ENCODE results near the gene GNG4.

GNG4 gene

DNA sequence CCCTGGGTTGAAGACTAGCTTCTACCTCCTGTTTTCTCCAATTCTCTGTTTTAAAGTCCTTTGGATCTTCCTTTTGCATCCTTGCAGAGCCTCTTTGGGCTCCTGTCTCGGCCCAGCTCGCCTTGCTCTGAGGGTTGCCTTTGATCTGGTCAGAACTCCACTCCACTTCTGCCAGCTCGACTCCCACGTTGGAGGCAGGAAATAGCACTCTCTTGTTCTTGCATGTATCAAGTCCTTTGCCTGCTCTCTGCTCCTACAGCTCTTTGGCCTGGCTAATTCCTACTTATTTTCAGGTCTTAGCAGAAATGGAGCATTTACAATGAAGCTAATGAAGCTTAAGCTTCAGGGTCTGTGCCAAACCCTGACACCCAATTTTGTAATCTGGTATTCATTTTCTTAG is 124.3 kb downstream of the GNG4 start:
- DNase-seq, result no peak

DNA sequence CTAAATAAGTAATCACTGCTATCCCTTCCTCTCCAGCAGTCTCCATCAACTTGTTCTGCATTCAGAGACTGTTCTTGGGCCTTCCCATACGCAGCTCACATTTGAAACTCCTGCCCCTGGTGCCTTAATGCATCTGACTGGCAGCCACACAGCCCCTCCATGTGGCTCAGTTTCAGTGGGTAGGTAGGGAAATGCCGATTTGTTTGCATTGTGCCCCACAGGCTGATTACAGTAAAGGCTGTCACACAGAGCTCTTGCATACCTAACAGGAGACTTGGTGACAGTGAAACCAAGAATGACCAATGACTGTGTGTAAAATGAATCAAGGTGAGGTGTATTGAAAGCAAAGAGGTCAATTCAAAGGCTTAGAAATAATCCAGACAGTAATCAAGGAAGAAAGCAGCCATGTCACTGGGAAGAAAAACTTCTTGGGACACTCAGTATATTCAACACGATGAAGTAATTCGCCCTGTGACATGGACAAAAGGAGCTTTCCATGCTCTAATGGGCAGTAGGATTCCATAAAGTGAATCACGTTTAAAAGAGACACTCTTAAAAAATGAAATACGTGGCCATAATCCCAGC is 132.6 kb downstream of the GNG4 start:
- DNase-seq, result no peak

DNA sequence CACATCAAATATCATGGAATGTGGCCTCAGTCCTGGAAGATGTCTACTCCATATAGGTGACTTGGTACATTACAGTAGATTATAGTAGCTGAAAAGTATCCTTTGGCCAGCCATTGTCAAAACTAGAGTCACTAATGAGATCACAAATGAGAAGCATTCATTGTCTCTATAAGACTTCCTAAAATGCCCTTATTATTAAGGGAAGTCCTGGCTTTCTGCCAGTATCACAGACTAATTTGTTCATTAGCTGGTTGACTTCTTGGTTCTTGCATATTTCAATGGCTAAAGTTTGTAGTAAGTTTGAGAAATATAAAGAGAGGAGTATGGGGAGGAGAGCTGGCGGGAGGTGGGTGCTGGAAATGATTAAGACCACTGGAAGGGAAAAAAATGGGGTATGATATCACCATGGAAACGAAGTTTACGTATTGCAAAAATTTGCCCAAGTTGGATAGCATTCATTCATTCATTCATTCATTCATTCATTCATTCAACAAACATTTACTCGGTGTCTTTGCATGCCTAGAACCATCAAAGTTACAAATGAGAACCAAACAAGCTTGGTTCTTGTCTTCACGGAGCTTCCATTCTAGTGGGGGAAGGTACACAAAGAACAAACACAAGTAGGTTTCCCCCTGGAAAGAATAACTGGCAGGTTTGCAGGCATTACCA is 133.6 kb downstream of the GNG4 start:
- DNase-seq, result no peak

DNA sequence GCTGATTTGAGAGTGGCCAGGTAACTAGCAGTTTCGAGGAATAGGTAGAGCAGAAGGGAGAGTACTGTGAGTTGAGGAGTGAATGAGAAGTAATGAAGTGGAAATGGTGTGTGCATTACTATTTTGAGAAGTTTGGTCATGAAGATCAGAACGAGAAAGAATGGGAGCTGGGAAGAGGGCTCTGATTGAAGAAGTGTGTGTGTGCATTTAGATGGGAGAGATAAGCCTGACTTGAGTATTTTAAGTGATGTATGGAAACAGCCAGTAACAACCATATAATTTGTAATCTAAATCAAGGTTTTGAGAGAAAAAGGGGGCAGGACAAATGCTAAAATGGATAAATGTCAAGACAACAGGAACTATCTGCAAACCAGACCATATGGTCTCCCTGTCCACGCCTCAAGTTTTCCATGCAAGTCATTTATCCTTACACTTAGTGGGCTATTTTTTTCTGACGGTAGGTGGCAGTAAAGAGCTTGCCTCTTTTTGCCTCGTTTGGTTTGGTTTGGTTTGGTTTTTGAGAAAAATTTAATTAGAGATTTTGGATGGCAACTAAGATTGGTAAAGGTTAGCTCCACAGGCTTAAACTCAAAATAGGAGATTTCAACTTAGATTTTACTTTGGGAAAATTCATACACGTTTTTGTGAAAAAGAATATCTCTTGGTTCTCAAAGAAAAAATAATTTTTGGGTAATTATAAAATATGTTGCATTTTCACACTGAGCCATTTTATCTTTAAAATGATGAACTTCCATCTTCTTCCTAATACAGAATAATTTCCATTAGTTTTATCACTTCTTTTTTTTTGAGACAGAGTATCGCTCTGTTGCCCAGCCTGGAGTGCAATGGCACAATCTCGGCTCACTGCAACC is 135.9 kb downstream of the GNG4 start:
- DNase-seq, result peak; percentile 8

DNA sequence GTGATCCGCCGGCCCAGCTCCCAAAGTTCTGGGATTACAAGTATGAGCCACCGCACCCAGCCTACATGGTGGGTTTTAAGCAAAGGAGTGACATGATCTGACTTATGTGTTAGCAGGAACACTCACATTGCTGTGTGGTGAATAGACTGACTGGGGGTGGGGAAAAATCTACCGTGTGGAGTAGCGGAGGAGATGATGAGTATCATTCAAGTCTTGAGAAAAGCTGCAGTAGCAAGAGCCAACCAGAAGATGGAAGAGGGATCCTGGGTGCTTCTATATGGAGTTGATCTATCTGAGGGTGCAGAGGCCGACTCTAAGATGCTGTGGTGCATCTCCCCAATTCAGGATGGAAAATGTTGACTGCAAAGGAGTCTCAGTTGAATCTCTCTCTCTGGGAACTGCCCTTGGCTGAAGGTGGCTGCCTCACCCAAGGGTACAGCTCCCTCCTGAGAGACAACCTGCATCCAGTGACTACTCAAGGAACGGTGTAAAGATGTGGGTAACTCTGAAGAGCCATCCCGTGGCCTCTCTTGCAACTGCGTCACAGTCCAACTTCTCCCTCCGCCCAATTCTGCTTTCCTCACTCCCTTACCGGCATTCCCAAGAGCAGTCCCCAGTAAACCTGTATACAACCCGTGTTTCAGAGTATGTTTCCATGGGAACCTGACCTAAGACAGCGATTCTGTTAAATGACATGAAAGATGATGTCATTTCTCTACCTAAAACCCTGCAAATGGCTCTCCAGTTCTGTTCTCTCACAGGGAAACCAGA is 137.9 kb downstream of the GNG4 start:
- no peak for DNase-seq

DNA sequence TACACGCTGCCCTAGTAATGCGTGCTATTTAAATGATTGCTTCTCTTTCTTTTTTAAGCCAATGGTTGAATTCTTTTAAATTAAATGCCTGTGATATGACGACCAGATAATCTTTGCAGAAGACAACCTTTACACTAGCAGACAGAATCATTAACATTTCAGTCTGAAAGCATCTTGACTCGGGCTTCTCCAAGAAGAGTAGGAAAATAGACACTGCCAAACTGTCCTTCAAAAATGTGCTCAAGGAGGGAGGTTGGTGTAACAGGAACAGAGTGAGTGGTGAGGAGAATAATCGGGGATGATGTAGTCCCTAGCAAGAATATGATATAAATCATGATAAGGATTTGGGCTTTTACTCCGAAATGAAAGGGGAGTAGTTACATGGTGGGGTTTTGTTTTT is 138.8 kb downstream of the GNG4 start:
- no peak for DNase-seq

DNA sequence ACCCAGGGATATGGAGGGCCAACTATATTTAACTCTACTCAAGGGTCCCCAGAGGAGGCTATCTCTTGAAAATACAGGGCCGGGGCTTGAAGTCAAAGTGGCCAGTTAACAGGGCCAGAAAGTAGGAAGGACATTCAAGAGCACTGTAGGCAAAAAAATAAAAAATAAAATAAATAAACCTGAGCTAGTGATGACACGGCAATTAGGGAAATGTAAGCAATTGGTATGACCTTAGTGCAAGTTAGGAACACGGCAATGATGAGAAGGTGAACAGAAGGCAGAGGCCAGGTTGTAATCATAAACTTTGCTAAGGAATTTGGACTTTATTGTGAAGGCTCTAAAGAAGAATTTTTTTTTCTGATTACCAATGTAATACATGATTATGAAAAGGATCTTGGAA is 142.0 kb downstream of the GNG4 start:
- DNase-seq, result no peak

DNA sequence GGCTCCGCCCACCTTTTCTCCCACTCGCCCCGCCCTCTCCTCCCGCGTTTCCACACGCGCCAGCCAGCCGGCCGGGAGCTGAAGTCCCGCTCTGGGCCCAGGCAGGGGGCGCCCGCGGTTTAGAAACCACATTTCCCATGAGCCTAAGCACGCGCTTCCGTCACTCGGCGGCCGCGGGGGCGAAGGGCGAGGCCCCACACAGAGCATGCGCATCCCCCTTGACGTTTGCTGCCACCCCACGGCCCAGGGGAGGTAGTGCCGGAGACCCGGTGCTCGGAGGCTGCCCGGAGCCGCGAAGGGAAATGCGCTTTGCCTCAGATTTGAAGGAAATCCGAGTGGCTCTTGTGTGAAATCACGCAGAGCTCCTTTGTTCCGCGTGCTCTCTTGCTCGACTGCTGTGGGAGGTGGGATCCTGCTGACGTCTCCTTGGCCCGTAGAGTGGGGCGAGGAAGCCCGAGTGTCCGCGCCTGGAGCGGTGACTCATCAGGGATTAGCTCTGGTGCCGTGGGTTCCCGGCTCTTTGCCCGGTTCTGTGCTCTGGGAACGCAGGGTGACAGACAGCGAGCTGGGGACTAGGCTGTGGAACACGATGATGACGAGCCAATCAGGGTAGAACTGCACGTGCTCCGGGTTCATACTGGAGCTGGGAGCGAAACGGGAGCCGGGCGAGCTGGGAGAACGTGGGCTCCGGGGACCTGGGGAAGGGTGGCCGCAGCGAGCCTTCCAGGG is 144.9 kb downstream of the GNG4 start:
- peak; percentile 98 for DNase-seq

DNA sequence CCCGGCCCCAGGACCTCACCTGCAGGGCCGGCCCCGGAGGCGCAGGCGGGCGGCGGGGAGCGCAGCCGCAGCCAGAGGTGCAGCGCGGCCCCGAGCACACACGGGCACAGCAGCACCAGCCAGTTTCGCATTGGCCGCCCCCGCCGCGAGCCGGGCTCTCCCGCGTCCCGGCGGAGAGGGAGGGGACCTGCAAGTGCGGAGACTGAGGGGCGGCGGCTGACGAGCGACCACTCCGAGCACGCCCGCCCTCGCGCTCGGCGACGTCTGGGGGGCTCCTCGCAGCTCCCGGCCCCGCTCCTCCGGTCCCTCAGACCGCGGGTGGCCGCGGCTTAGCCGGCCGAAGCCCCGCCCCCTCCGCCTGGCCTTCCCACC is 145.5 kb downstream of the GNG4 start, which contains the start of gene B3GALNT2:
TSS of gene B3GALNT2 (minus strand) at position 331 of the 372 bp plus-strand sequence. CDS start at position 131, 200 bp downstream.
- DNase-seq, result no peak

DNA sequence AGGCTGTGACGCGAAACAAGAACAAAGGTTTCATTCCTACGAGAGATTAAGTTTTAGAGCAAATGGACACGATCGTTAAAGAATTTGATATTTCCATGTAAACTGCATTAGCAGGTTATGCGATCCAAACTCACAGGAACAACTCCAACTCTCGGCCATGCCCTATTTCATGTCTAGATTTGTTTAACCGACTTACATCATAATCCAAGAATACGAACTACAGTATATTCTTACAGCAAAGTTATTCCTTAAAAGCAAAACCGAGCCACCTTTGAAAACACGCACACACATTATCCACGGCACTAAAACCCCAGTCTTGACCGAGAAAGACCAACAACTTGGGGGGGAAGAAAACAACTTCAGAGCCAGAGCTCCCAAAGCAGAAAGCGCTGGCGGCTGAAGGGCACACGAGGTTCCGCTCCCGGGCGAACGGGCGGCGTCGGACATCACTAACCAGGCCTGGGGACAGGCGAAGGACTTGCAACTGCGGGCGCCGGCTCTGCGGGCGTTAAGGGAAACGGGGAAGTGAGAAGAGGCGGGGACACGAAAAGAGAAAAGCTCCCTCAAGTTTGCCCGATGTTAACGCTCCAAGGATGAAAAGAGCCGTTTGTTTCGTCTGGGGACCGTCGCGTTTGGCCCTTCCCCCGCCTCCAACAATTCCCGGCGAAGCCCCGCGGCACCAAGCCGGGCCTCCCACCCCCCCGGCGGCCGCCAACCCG is 146.0 kb downstream of the GNG4 start:
- no peak for DNase-seq

DNA sequence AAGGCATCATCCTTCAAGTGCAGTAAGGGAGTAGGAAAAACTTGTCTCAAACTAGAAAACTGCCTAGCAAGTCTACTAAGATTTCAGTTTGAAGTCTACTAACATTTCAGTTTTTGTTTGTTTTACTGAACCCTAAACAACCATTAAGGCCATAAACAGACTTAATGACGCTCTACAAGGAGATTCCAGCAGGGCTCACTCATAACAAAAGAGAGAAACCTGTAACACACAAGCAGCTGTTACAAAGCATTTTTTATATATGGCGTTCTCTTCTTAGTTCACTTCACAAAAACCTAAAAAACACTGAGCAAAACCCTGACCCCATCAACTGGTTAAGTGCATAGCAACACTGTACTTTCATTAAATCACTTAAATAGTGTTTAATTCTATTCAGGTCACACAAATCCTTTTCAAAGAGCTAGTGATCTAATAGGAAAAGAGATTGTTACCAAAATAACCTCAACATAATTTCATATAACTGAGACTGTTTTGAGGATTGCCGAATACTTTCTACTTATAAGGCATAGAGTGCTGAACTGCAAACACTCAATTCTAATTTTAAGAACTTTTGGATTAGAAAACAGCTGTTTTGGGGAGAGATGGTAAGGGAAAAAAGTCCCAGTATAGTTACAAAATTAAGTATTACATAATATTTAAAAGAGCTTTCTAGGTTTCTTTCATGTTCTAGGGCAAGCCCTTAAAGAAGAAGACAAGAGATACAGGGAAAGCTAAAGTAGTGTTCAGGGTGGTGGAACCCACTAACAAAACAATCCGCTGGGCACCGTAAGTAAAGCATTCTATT is 146.8 kb downstream of the GNG4 start:
- DNase-seq, result no peak

DNA sequence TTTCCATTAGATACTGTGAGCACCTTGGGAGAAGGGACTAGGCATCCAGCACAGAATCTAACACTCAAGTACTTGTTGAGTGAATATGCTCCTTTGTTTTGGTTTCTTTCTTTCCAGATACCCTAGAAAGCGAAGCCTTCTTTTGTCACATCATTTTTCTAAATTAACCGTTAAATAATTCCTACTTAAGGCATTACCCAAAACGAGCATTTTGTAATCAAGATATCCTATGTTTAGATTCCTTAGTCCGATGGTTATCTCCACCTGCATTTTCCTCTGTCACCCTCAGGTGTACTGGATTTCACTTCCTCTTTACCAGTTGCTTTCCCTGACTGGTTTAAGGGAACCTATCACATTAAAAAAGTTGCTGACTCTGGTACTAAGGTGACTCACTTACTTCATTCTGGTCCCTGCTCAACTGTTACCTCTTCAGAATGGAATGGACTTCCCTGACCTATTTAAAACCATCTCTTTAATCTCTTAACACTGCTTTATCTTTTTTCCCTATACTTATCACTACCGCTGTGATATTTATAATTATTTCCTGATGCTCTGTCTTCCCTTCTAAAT is 148.5 kb downstream of the GNG4 start:
- DNase-seq, result no peak
